Epithelial cell of esophagus (primary cell): ENCODE measurements around the gene HSPB9.
A peak's percentile ranks its signal among the peaks of the same experiment; 100 is the strongest.

Experiments
- DNase-seq: peaks from one replicate; pipeline ENCODE4 v3.0.0; 2010; ENCODE audit warnings: low read depth
- H3K4me3 ChIP-seq: 2 replicates; pipeline ENCODE4 v1.5.1; 2011; ENCODE audit warnings: mild to moderate bottlenecking, low read length, control low read depth
- TF ChIP-seq, protein P1 (sequence below): IDR thresholded peaks from 2 replicates; pipeline ENCODE4 v1.5.1; 2011; ENCODE audit warnings: low read depth, mild to moderate bottlenecking, low read length, control low read depth, inconsistent platforms; ENCODE audit not compliant: insufficient read depth; ENCODE audit errors: missing control alignments

Gene HSPB9

DNA sequence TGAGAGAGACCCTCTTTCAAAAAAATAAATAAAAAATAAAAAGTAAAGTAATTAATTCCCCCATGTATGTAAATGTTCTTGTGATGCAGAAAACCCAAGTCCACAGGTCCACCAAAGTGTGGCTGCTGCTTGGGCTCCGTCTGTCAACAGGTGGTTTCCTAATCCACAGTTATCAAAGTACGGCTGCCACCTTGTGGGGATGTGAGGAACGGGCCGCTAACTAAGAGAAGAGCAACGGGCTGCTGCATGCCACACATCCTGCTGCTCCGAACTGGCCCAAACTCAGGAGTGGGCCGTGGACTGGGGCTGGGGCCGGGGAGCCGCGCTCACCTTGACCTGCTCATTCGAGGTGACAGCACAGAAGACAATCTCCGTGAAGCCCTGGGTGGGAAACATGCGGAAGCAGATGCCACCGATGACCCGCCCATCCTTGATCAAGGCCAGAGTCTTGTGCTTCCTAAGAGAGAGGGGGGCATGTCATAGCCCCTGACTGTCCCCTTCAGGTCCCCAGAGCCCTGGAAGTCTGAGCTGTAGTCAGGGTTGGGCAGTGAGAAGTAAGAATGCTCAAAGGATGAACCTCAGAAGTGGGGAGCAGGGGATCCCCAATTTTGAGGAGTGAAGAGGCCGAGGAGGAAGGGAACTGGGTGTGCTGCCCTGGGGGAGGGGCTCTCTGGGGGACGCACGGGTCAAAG is 5.8 kb upstream of the HSPB9 start:
- TF ChIP-seq, protein P1, sequence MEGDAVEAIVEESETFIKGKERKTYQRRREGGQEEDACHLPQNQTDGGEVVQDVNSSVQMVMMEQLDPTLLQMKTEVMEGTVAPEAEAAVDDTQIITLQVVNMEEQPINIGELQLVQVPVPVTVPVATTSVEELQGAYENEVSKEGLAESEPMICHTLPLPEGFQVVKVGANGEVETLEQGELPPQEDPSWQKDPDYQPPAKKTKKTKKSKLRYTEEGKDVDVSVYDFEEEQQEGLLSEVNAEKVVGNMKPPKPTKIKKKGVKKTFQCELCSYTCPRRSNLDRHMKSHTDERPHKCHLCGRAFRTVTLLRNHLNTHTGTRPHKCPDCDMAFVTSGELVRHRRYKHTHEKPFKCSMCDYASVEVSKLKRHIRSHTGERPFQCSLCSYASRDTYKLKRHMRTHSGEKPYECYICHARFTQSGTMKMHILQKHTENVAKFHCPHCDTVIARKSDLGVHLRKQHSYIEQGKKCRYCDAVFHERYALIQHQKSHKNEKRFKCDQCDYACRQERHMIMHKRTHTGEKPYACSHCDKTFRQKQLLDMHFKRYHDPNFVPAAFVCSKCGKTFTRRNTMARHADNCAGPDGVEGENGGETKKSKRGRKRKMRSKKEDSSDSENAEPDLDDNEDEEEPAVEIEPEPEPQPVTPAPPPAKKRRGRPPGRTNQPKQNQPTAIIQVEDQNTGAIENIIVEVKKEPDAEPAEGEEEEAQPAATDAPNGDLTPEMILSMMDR, result peak; percentile 82
- DNase-seq, result peak; percentile 85
- H3K4me3 ChIP-seq, result no peak overlapping the region

DNA sequence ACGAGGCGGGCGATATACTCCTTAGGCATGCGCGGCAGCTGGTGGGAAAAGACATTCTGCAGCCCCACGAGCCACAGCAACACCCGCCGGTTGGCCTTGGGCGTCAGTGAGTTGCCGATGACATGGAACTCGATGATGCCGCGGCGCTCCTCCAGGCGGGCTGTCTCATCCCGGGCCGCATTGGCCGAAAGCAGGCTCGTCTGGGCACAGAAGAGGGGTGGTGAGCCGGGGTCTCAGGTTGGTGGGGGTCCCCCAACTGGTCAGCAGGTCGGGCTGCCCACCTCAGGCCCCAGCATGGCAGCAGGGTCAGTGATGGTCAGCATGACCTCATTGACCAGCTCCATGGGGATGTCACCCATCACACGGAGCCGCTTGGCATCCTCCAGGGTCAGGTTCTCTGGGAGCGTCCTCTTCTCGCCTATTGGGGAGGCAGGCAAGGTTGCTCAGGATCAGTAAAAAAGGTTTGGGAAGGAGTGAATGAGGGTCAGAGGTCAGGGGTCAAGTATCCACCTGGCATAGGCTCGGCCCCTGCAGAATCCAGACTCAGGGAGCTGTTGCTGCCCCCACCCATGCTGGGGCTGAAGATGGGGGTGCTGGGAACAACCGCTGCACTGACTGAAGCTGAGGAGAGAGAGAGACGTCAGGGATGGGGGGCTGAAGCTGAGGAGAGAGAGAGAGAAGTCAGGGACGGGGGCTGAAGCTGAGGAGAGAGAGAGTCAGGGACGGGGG is 5.0 kb upstream of the HSPB9 start:
- TF ChIP-seq, protein P1, result no peak

DNA sequence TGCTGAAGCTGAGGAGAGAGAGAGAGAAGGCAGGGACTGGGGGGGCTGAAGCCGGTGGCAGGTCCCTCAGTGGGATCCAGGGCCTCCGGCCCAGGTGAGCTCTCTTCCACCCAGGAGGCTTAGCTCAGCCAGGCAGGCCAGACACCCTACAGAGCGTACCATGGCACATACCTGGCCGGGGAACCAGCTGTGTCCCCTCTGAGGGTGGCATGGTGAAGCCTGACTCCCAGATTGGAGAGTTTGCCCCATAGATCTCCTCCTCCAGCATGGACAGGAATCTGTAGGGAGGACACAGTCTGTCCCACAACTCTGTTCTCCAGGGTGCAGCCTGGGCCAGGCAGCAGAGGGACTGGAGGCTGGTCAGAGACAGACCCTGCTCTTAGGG is 4.5 kb upstream of the HSPB9 start:
- no peak overlapping the region for H3K4me3 ChIP-seq
- TF ChIP-seq, protein P1, result no peak
- no peak for DNase-seq

More for the DNA sequence above, 5.0 kb upstream of the HSPB9 start:
- DNase-seq, result no peak
- H3K4me3 ChIP-seq, result no peak overlapping the region

DNA sequence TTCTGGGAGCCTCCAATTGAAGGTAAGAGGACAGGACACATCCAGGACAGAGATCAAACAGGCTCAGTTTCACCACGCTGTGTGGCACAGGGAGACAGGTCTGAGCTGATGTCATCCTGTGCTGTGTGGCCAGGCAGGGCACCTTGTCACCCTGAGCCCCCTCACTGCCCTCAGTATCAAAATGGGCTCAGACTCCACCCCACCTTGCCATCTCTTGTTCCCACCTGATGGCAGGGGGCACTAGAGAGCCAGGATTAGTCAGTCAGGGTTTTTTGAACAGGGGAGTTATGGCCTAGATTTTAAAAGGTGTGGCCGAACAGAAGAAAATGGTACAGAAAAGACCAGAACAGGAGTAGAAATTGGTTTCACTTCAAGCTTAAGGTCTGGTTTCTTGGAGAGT is 4.1 kb upstream of the HSPB9 start:
- H3K4me3 ChIP-seq, result no peak overlapping the region
- TF ChIP-seq, protein P1, result peak; percentile 49
- peak; percentile 57 for DNase-seq

DNA sequence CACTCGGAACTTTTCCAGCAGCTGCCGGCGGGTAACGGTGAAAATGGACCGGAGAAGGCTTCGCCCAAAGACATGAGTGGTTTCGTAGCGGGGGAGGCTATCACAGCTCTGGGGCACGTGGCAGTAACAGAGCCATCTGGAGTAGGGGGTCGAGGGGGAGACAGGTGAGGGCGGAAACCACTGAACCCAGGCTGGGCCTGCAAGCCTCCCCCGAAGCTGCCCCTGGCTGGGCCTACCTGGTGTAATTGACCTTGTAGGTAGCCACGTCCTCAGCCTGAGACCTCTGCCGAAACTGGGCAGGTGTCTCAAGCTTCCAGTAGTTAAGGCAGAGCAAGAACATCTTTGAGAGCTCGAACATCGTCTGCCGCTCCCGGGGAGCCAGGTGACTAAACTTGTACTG is 3.3 kb upstream of the HSPB9 start:
- DNase-seq, result no peak
- TF ChIP-seq, protein P1, result no peak
- H3K4me3 ChIP-seq, result no peak overlapping the region

DNA sequence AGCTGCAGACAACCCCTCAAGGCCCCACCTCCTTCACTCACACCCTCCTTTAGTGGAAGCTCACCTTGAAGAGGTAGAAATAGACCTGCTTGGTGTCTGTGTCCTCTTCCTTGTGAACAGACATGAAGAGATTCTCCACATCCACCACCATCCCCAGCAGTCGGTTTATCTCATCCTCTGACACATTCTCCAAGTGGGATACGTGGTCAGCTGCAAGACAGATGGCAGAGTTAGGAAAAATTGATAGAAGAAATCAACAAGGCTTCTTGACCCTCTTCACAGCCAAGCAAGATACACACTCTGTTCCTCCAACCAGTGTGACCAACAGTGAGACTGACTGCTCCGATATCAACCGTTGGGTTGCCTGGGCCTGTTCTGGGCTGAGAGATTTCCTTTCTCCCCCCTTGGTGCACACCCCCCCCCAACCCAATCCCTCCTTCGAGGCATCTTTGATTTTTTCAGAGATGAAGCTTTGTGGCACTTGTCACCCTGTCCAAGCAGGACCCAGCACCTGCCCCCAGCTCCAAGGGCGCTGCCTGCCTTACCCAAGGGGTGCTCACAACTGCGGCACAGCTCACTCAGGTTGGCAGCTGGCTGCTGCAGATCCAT is 2.3 kb upstream of the HSPB9 start:
- H3K4me3 ChIP-seq, result peak overlapping the region; percentile 57
- TF ChIP-seq, protein P1, result no peak
- DNase-seq, result no peak
